Lung (tissue), 12 donors: ENCODE measurements around the gene AFG1L. TPM values are rescaled to one million over a fixed set of nuclear protein-coding genes. Genes with fewer than 3 reads are reported as not detected.
A peak's percentile ranks its signal among the peaks of the same experiment; 100 is the strongest.

ENCODE experiments used
- ATAC-seq: fragments of 200-7000 bp; cut with Tn5 transposase; one replicate; pipeline ENCODE4 v1.9.1; 2020; ENCODE audit warnings: moderate number of reproducible peaks; ENCODE audit not compliant: insufficient read depth, low FRiP score
- DNase-seq, 3 donors: peaks; one replicate each; pipeline ENCODE4 v3.0.0-alpha.2; 2013 to 2017
- H3K27ac ChIP-seq, 2 donors: one replicate each; pipeline ENCODE4 v1.5.1; 2013; ENCODE audit warnings: mild to moderate bottlenecking in 2 of 2, moderate library complexity in 2 of 2, control low read depth in 1 of 2, inconsistent platforms in 1 of 2, low read depth in 1 of 2, low read length in 1 of 2
- H3K27me3 ChIP-seq, 3 donors: one replicate each; pipeline ENCODE4 v1.5.1; 2013; ENCODE audit warnings: low read length in 2 of 3; ENCODE audit not compliant: control insufficient read depth in 3 of 3, insufficient read depth in 3 of 3
- H3K36me3 ChIP-seq, 4 donors: one replicate each; pipeline ENCODE4 v1.5.1; 2013; ENCODE audit warnings: low read length in 4 of 4, mild to moderate bottlenecking in 1 of 4, moderate library complexity in 1 of 4; ENCODE audit not compliant: control insufficient read depth in 4 of 4, insufficient read depth in 4 of 4
- H3K4me1 ChIP-seq, 5 donors: one replicate each; pipeline ENCODE4 v1.5.1; 2013; ENCODE audit warnings: low read length in 5 of 5, mild to moderate bottlenecking in 2 of 5, moderate library complexity in 1 of 5; ENCODE audit not compliant: control insufficient read depth in 5 of 5, insufficient read depth in 5 of 5
- H3K4me3 ChIP-seq: one replicate; pipeline ENCODE4 v1.5.1; 2013; ENCODE audit warnings: mild to moderate bottlenecking, control low read depth, moderate library complexity
- H3K9ac ChIP-seq, 2 donors: one replicate each; pipeline ENCODE4 v1.5.1; 2013; ENCODE audit warnings: low read length in 2 of 2, control low read depth in 1 of 2; ENCODE audit not compliant: insufficient read depth in 1 of 2
- H3K9me3 ChIP-seq, 4 donors: one replicate each; pipeline ENCODE4 v1.5.1; 2013; ENCODE audit warnings: low read length in 3 of 4, mild to moderate bottlenecking in 1 of 4, moderate library complexity in 1 of 4; ENCODE audit not compliant: control insufficient read depth in 4 of 4, insufficient read depth in 3 of 4
- CTCF ChIP-seq: IDR thresholded peaks from 2 replicates; pipeline ENCODE4 v1.5.1; 2012; ENCODE audit warnings: mild to moderate bottlenecking; ENCODE audit errors: control extremely low read depth, extremely low read depth
- WGBS, 2 donors: extraction: QIAGEN DNeasy Blood & Tissue Kit; methylation state at CpG; one replicate each; pipeline ENCODE4 v1.1.7; 2013; 5-methylcytosine and 5-hydroxymethylcytosine counted together
- polyA plus RNA-seq, 2 donors: library from polyadenylated mRNA; stranded (reverse); fragments of 200-250 nt; gene quantifications; one replicate each; pipeline ENCODE4 v1.2.1, GENCODE V29; 2013
- total RNA-seq, 2 donors: library from RNA; depleted of rRNA in 1 of 2; stranded (reverse); fragments of >200 nt in 1 of 2; gene quantifications; one replicate each; pipeline ENCODE4 v1.2.1, GENCODE V29; 2014 to 2021
- donor health status: control.
- donor health status: control.
- donor health status: Bipolar disorder and iron deficiency.
- donor health status: healthy.
- donor health status: DM: yes; HTN: yes; CAD: no.

The AFG1L gene
- total and polyA plus RNA-seq, 4 donors, result 2.0 to 9.5 (median 5.5) TPM

- ATAC-seq (no peak), DNase-seq (no peak)
- Histone ChIP-seq H3K9ac (no peak overlapping the region), H3K27me3 (no peaks in the 10 kb centered on the region), H3K4me3 (no peak overlapping the region), H3K36me3 (peaks cover 0 to 3% (median 0%) of the 10 kb centered on the region in 4 donors), H3K9me3 (peaks cover 0 to 2% (median 0%) of the 10 kb centered on the region in 4 donors), H3K27ac (no peak overlapping the region), H3K4me1 (no peaks in the 10 kb centered on the region)
- TF ChIP-seq CTCF, result no peak
- 97 to 98% methylated on average over 5 of the region's 5 CpGs for WGBS, 2 donors
These were observed 15.0 kb downstream of the AFG1L start for GRCh38 chr6:108309844-108310243.

- DNase-seq (no peak), ATAC-seq (no peak)
- no peak overlapping the region for H3K4me3 ChIP-seq
- H3K36me3 ChIP-seq, result peaks cover 0 to 3% (median 0%) of the 10 kb centered on the region in 4 donors
- H3K27ac ChIP-seq, result no peak overlapping the region
- no peak for TF ChIP-seq CTCF
- peaks cover 0 to 3% (median 0%) of the 10 kb centered on the region in 5 donors for H3K4me1 ChIP-seq
- no peak overlapping the region for H3K9ac ChIP-seq
- H3K27me3 ChIP-seq, result no peaks in the 10 kb centered on the region
- peaks cover 0 to 2% (median 0%) of the 10 kb centered on the region in 4 donors for H3K9me3 ChIP-seq
These were observed 17.8 kb downstream of the AFG1L start for GRCh38 chr6:108312605-108313004.

GRCh38 chr6:108321253-108321747, 26.4 kb downstream of the AFG1L start:
- Histone ChIP-seq H3K9ac (no peak overlapping the region), H3K9me3 (no peaks in the 10 kb centered on the region), H3K27ac (no peak overlapping the region), H3K4me1 (peaks cover 0 to 17% (median 0%) of the 10 kb centered on the region in 5 donors), H3K36me3 (peaks cover 0 to 8% (median 4%) of the 10 kb centered on the region in 4 donors), H3K27me3 (no peaks in the 10 kb centered on the region), H3K4me3 (no peak overlapping the region)
- 73 to 90% methylated on average over 3 of the region's 3 CpGs for WGBS, 2 donors
- TF ChIP-seq CTCF, result no peak
- DNase-seq, result no peak
- peak; percentile 58 for ATAC-seq

- H3K36me3 ChIP-seq, result peaks cover 0 to 11% (median 6%) of the 10 kb centered on the region in 4 donors
- ATAC-seq, result no peak
- no peak for DNase-seq
- H3K4me3 ChIP-seq, result no peak overlapping the region
- no peak overlapping the region for H3K27ac ChIP-seq
- 86 to 95% methylated on average over 3 of the region's 3 CpGs for WGBS, 2 donors
- H3K9me3 ChIP-seq, result peaks cover 0 to under 1% (median 0%) of the 10 kb centered on the region in 4 donors
- H3K27me3 ChIP-seq, result no peaks in the 10 kb centered on the region
- TF ChIP-seq CTCF, result no peak
- peaks cover 0 to 14% (median 0%) of the 10 kb centered on the region in 5 donors for H3K4me1 ChIP-seq
- no peak overlapping the region for H3K9ac ChIP-seq
These were observed 27.9 kb downstream of the AFG1L start for GRCh38 chr6:108322728-108323127.
